HG03103 (cell line): ENCODE measurements around the gene CTSK.
"Not testable (repeated sequence)": the region's sequence is repeated elsewhere in the genome, so short reads cannot be mapped to it uniquely, and the experiment has no call there.

Experiments used
- ATAC-seq: cut with Tn5 transposase; IDR thresholded peaks from one replicate; pipeline ENCODE4 v1.9.1; 2021; ENCODE audit warnings: low read depth; ENCODE audit not compliant: unreplicated experiment

CTSK gene

DNA sequence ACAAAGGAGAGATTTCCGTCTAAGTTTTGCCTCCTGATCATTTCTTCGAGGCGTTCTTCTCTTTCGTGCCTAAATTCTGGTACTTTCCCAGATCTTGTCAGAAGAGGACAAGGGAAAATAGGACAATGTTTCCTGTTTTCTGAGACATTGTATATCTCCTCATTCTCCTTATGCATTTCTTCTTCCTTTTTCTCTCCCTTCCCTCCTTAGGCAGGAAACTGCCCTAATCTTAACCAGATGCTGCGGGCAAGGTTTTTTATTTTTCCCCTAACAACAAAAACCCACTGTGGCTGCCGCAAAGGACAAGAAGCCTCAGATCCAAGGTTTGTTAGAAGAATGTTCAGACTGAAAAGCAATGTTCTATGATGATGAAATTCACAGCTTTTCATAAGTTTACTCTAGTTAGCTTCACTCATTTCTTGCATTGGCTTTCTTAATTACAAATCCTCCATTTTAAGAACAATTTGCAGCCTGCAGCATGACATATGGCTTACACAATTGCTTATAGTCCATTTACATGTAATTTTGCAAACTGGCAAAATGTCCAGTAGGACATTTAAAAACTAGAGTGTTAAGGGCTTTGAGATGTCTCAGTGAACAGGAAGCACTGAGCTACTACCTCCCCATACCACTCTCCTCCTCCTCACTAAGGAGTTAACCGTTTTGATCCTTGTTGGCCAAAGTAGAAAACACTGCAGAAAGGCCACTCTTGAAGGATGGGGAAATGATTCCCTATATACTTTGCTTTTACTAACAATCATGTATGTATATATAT, 624 bp downstream of the CTSK start:
- no peak for ATAC-seq

DNA sequence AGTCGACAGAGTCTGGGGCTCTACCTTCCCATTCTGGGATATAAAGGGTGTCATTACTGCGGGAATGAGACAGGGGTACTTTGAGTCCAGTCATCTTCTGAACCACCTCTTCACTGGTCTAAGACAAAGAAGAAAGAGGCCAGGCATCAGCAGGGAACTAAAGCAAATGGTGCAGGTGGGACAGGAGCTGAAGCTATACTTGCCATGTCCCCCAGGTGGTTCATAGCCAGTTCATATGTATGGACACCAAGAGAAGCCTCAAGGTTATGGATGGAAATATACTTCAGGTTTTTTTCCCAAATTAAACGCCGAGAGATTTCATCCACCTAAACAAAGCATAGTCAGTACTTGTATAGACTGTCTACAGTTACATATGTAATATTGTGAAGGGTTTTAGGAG, 2.2 kb downstream of the CTSK start:
- no peak for ATAC-seq

DNA sequence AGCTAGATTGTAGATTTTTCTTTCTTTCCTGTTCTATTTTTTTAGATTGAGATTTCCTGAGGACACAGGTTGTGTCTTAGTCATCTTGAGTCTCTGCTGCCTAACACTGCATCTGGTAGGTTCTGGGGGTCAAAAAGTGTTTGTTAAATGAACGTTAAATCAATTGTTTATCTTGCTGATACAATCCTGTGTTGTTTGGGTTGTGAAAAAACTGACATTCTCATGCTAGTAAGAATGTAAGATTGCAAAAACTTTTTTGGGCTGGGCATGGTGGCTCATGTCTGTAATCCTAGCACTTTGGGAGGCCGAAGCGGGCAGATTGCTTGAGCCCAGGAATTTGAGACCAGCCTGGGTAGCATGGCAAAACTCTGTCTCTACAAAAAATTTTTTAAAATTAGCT, 3.4 kb downstream of the CTSK start:
- no peak for ATAC-seq

DNA sequence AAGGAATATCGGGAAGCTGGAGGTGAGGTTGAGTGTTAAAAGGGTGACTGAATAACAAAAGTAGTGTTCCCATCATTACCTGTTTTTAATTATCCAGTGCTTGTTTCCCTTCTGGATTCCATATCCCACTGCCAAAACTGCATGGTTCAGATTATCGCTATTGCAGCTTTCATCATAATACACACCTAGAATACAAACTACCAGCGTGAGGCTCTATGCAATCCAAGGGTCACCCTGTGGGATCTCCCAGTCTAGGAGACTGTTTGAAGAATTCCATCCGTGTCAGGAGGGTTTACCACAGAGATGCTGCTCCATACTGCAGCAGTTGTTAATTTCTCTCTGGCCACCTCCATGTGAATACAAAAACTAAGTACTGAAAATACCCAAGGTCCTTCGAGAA, 9.0 kb downstream of the CTSK start:
- ATAC-seq: no peak

DNA sequence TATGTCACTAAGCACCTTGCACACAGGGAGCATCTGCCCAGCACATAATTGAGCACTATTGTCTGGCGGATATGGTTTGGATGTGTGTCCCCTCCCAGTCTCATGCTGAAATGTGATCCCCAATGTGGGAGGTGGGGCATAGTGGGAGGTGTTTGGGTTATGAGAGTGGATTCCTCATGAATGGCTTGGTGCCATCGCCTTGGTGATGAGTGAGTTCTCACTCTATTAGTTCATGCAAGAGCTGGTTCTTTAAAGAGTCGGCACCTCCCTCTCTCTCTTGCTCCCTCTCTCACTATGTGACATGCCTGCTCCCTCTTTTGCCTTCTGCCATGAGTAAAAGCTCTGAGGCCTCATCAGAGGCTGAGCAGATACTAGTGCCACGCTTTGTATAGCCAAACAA, 9.5 kb downstream of the CTSK start:
- ATAC-seq: no peak

DNA sequence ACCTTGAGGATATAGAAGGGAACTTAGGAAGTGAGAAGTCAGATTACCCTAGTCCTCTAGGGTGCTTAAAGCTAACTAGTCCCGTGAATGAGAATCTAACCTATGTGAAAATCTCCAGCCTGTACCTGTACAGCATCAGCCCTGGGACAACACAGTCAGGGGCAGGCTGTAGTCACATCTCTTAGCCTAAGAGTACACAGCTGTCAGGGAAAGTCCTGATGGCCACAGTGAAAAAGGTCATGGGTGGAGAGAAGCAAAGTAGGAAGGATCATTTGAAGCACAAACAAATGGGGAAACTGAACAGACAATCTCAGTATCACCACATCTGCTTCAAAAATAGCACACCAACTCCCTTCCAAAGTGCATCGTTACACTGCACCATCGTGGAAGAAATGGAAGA, 11.7 kb downstream of the CTSK start:
- no peak for ATAC-seq

DNA sequence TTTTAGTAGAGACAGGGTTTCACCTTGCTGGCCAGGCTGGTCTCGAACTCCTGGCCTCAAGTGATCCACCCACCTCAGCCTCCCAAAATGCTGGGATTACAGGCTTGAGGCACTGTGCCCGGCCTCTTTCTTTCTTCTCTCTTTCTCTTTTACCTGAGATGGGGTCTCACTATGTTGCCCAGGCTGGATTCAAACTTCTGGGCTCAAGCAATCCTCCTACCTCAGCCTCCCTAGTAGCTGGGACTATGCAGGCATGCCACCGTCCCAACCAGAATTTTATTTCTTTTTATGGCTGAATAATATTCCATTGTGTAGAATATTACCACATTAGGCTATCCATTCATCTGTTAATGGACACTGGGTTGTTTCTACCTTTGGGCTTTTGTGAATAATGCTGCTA, 14.3 kb downstream of the CTSK start:
- ATAC-seq: not testable (repeated sequence)

DNA sequence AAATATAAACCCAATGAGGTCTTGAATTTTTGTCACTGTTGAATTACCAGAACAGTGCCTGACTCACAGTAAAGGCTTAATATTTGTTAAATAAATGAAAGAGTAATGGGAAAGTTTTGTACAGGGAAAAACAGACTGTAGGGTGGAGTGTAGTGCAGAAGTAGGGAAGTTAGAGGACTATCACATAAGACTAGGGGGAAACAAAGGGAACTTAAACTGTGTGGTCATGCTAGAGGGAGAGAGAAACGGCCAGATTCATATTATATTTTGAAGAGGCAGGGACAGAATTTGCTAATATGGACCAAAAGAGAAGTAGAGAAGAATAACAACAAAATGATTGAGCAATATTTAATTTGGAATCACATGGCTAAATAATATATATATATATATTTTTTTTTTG, 14.8 kb downstream of the CTSK start:
- ATAC-seq: no peak

DNA sequence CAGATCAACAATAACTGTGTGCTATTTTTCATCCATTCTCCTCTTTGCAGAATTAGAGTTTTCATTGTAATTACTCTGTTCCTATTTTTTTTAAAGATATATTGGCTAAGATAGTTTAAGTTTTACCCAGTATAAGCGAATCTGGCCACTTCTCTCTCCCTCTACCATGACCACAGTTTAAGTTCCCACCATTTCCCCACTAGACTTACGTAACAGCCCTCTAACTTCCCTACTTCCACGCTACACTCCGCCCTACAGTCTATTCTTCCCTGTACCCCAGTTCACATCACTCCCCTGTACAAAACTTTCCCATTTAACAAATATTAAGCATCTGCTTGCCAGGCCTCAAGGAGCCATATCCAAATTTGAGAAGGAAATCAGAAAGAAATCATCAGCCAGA, 16.5 kb downstream of the CTSK start:
- no peak for ATAC-seq

DNA sequence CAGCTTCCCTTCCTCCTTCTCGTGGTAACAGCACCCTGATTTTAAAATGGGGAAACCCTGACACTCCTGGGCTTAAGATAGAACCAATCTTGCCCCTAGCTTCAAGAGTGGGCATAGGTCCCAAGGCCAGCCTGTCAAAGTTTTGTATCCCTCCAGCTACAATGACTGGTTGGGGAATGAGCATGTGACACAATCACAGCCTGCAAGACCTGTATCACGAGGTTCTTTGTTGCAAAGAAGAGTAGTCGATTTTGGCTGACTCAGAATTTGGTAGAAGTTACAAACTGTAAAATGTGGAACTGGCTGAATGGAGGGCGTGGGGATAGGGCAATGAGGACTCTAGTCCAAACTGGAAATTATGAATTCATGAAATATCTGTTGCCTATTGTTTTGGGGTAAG, 18.7 kb downstream of the CTSK start:
- no peak for ATAC-seq

DNA sequence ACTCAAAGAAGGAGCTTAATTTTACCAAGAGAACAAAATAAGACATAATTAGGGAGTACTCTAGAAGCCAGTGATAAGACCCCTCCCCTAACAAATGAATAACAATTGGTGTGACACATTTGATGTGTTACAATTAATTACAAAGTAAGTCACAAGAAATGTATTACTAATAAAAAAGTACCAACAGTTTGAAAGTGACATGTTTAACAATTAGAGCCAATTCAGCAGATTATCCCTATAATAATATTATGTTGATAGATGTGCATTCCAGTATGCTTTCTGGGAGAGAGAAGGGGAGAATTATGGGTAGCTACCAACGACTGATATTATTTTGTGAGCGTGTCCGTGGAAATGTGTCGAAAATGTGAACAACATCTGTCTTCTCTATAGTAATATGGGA, 19.1 kb downstream of the CTSK start:
- no peak for ATAC-seq

DNA sequence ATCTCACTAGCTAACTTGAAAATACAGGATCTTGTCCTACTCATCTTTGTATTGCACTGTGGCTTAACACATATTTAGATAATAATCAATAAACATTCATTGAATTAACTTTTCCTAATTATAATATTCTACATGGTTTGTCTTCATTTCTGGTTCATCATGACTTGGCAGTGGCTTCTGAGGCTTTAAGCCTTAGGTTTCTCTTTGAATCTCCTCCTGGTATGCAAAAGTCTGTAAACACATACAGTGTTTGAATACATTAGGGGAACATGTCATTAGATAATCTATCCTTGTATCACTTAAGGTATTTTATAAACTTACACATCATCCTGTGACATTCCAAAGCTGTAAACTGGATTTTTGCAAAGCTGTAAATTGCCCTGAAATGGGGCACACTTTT, 20.6 kb downstream of the CTSK start:
- ATAC-seq: no peak

DNA sequence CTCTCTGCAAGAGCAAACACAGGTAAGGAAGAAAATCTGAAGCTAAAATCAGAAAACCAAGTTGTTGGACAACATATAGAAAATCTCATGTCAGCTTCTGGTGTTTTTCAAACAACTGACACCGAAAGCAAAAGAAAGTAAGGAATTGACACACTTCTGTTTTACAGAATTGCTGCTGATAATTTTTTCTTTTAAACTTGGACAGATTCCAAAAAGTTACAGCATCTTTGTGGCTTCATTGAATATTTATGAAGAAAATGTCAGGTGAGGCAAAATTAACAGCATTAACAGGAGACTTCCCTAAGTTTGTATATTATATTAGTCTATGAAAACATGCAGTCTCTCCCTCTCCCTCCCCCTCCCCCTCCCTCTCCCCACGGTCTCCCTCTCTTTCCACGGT, 27.6 kb downstream of the CTSK start:
- ATAC-seq: no peak

DNA sequence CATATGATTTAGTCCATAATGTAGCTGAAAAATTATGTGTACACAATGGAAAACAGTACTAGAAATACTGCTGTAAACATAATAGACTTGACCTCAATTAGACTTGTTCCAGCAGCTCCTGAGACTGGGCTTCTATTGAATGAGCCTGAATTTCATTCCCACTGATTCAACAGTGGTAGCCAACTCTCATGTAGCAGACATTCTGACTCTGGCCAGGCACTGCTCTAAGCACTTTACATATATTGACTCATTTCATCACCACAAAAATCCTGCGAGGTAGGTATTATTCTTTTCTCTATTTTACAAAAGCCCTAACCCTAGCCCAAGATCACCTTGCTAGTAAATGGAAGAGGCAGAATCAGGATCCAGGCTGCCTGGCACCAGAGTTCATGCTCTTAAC, 29.7 kb downstream of the CTSK start:
- no peak for ATAC-seq

DNA sequence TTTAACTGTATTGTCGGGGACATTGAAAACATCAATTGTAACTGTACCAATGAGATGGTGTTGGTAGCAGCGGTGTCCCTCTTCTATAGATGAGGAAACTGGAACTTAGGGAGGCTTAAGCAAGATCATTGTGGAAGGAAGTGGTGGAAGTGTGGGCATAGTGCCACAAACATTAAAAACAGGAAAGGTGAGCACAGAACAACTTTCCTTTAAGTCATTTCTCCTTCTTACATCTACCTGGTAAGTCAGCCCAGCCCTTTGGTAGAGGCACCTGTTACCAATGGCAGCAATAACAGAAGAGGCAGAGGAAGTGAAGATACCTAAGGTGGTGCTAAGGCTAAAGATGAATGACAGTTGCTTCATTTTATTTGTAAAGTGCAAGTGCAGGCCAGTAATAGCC, 30.5 kb downstream of the CTSK start:
- ATAC-seq: no peak

DNA sequence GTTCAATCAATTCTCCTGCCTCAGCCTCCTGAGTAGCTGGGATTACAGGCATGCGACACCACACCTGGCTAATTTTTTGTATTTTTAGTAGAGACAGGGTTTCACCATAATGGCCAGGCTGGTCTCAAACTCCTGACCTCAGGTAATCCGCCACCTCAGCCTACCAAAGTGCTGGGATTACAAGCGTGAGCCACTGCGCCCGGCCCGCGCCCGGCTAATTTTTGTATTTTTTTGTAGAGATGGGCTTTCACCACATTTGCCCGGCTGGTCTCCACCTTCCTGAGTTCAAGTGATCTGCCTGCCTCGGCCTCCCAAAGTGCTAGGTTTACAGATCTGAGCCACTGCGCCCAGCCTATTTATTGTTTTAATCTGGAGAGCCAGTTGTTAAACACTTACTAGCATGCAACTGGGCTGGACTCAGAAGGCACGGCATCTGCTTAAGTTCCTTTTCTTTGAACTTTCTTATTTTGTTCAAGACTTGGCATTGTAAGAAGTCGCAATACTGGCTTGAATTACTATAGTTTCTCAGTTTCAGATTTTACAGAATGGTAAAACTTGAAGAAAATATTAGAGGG, 32.0 kb downstream of the CTSK start:
- not testable (repeated sequence) for ATAC-seq

DNA sequence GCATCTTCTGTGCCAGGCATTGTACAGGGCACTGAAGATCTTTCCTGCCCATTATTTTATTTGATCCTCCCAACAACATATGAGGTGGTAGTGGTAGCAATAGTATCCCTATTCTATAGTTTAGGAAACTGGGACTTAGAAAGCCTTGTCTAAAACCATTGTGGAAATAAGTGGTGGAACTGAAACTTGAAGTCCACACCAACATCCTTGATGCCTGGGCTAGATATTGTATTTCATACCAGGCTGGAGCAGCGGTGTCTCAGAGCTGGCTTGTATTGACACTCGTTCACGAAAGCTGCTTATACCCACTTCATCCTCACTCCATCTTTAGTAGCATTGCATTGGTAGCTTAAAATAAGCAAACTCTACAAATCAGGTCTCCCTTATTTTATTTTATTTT, 32.8 kb downstream of the CTSK start:
- ATAC-seq: no peak

DNA sequence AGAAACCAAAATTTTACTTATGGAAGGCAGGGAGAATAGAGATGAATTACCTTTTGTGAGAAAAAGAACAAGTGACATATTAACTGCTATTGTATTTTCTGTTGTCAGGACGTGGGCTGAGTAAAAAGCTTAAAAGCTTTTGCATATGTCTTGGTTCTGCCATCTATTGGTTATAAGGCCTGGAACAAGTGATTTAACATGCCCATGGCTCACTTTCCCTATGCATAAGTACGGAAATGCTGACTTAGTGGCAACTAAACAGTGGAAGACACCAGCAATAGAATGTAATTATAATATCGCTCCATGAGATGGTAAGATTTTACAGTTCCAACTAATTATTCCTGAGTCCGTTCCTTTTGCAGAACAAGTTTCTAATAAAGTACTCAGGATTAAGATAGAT, 35.7 kb downstream of the CTSK start:
- no peak for ATAC-seq

DNA sequence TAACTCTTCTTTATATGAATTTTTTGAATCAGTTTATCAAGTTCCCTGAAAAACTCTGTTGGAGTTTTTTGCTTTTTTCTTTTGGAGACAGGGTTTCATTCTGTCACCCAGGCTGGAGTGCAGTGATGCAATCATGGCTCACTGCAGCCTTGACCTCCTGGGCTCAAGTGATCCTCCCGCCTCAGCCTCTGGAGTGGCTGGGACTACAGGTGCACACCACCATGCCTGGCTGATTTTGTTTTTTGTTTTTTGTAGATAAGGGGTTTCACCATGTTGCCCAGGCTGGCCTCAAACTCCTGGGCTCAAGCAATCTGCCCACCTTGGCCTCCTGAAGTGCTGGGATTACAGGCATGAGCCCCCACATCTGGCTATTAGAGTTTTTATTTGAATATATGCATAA, 40.4 kb downstream of the CTSK start:
- ATAC-seq: not testable (repeated sequence)

DNA sequence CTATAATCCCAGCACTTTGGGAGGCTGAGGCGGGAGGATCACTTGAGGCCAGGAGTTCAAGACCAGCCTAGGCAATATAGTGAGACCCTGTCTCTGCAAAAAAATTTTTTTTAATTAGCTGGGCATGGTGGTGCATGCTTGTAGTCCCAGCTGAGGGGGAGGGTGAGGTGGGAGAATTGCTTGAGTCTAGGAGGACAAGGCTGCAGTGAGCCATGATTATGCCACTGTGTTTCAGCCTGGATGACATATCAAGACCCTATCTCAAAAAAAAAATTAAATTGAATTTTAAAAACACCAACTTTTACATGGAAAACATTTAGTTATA, 42.1 kb downstream of the CTSK start:
- ATAC-seq: not testable (repeated sequence)

DNA sequence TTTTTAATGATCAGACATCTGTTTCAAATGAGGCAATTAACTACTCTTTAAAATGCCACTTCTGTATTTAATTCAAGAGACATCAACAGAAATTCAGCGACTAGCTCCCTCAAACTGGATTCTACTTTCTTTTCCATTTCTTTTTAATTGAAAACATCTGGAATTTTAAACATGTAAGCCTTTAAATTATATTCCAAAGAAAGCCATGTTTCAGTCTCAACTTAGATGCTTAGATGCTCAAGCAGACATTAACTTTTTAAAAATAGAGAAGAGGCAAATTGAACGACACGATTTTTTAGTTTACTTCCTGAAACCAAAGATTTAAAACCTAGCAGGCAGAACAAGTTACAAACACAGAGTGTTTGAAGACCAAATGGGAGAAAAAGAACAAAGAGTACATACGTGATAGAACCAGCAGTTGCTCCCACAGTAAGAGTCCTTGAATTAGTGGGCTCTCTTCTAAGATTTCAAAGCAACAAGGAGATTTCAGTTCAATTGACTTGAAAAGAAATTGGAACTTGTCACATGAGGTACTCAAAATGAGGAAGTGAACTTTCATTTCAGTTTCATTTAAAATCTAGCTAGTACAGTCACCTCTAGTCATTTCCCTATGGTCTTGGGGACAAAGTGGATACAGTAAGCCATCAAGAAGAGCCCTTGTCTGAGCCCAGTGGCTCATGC, 42.6 kb downstream of the CTSK start, which contains the start of gene CTSS:
CTSS (minus strand) TSS at position 483 of the 681 bp plus-strand sequence. CDS start 1,015 bp downstream, outside the sequence.
- ATAC-seq: peak; percentile 68

DNA sequence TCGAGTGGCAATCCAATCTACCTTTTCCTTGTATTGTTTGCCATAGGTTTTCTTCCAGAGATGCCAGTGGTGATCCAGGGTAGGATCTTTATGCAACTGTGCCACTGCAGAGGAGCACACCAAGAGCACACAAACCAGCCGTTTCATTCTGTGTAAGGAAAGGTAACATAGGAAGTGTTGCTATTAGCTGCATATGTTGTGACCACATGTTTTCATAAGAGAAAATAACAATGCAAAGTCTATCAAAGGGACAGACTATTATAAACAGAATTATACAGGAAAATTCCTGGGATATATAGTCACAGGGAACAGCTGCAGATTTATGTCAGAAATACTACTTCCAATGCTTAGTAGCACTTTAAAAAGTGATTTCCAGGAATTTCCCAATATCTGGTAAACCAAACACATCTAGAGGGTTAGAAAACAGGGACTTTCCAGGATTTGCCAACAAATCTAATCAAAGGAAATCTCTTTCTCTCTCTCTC, 43.4 kb downstream of the CTSK start:
- no peak for ATAC-seq
